Nephron (organoid): Measurements from ENCODE around the gene ZFP36.

Experiments
- H3K27ac Mint-ChIP-seq, 3 experiments: 2 replicates each; pipeline ENCODE4 v1.8.0; 2020; ENCODE audit warnings: mixed read lengths in 3 of 3, mild to moderate bottlenecking in 2 of 3, moderate library complexity in 1 of 3
- H3K27me3 Mint-ChIP-seq: 2 replicates; pipeline ENCODE4 v1.8.0; 2021; ENCODE audit warnings: low read depth, mild to moderate bottlenecking, moderate library complexity, mixed read lengths
- H3K36me3 Mint-ChIP-seq: 2 replicates; pipeline ENCODE4 v1.8.0; 2020; ENCODE audit warnings: low read depth, mixed read lengths
- H3K4me1 Mint-ChIP-seq: 2 replicates; pipeline ENCODE4 v1.8.0; 2020; ENCODE audit warnings: mixed read lengths
- H3K4me3 Mint-ChIP-seq, 3 experiments: 2 replicates each; pipeline ENCODE4 v1.8.0; 2020; ENCODE audit warnings: mild to moderate bottlenecking in 3 of 3, mixed read lengths in 3 of 3, moderate library complexity in 2 of 3
- H3K9me3 Mint-ChIP-seq: 2 replicates; pipeline ENCODE4 v1.8.0; 2020; ENCODE audit warnings: mixed read lengths
- CTCF ChIP-seq, 3 experiments: fragments of 200-600 bp; sonication (generic); IDR thresholded peaks; one replicate each; pipeline ENCODE4 v1.5.0; 2021; ENCODE audit warnings: antibody characterized with exemption in 3 of 3; ENCODE audit not compliant: unreplicated experiment in 3 of 3

The ZFP36 gene

GRCh38 chr19:39408392-39409207, 2.0 kb downstream of the ZFP36 start:
- peaks cover 5% of the 10 kb centered on the region for H3K27me3 Mint-ChIP-seq
- H3K9me3 Mint-ChIP-seq: no peaks in the 10 kb centered on the region
- no peaks in the 10 kb centered on the region for H3K36me3 Mint-ChIP-seq

GRCh38 chr19:39409208-39410016, 2.8 kb downstream of the ZFP36 start:
- H3K4me3 Mint-ChIP-seq: peak overlapping the region; percentile 97 to 99 (median 97)
- peaks cover 5% of the 10 kb centered on the region for H3K27me3 Mint-ChIP-seq
- no peaks in the 10 kb centered on the region for H3K9me3 Mint-ChIP-seq
- TF ChIP-seq CTCF (IDR thresholded peaks at IDR 0.05; ENCODE audit: unreplicated experiment in 3 of 3): no peak
- peaks cover 6% of the 10 kb centered on the region for H3K36me3 Mint-ChIP-seq
- peak overlapping the region; percentile 91 to 98 (median 97) for H3K27ac Mint-ChIP-seq
- peaks cover 38% of the 10 kb centered on the region for H3K4me1 Mint-ChIP-seq

More at GRCh38 chr19:39408392-39409207, 2.0 kb downstream of the ZFP36 start:
- no peak for TF ChIP-seq CTCF (IDR thresholded peaks at IDR 0.05; ENCODE audit: unreplicated experiment in 3 of 3)
- Mint-ChIP-seq H3K4me3 (peak overlapping the region; percentile 79 to 93 (median 90)), H3K4me1 (peaks cover 37% of the 10 kb centered on the region), H3K27ac (peak overlapping the region; percentile 91 to 98 (median 97))

GRCh38 chr19:39410017-39410830, 3.6 kb downstream of the ZFP36 start:
- Mint-ChIP-seq H3K4me3 (peak overlapping the region; percentile 97 to 99 (median 97)), H3K36me3 (peaks cover 10% of the 10 kb centered on the region), H3K27me3 (peaks cover 5% of the 10 kb centered on the region), H3K9me3 (no peaks in the 10 kb centered on the region), H3K4me1 (peaks cover 42% of the 10 kb centered on the region), H3K27ac (peak overlapping the region; percentile 91 to 98 (median 96))
- TF ChIP-seq CTCF (IDR thresholded peaks at IDR 0.05; ENCODE audit: unreplicated experiment in 3 of 3): no peak

GRCh38 chr19:39410831-39411080, 4.1 kb downstream of the ZFP36 start:
- Mint-ChIP-seq H3K36me3 (peaks cover 14% of the 10 kb centered on the region), H3K4me3 (peak overlapping the region; percentile 97 to 99 (median 97)), H3K27ac (peak overlapping the region; percentile 91 to 98 (median 96)), H3K27me3 (peaks cover 5% of the 10 kb centered on the region), H3K4me1 (peaks cover 42% of the 10 kb centered on the region), H3K9me3 (no peaks in the 10 kb centered on the region)
- no peak for TF ChIP-seq CTCF (IDR thresholded peaks at IDR 0.05; ENCODE audit: unreplicated experiment in 3 of 3)

- Mint-ChIP-seq H3K27me3 (peaks cover 5% of the 10 kb centered on the region), H3K9me3 (no peaks in the 10 kb centered on the region), H3K27ac (peak overlapping the region; percentile 91 to 98 (median 96)), H3K4me1 (peaks cover 38% of the 10 kb centered on the region), H3K36me3 (peaks cover 14% of the 10 kb centered on the region), H3K4me3 (peak overlapping the region; percentile 97 to 99 (median 97))
- no peak for TF ChIP-seq CTCF (IDR thresholded peaks at IDR 0.05; ENCODE audit: unreplicated experiment in 3 of 3)
Observed at GRCh38 chr19:39411081-39411831, 4.6 kb downstream of the ZFP36 start.
